Hepatic stellate cell (primary cell): Measurements from ENCODE around the gene TAF9.
"Not testable (repeated sequence)": the region's sequence is repeated elsewhere in the genome, so short reads cannot be mapped to it uniquely, and the experiment has no call there.

Experiments used
- DNase-seq: peaks from one replicate; pipeline ENCODE4 v3.0.0; 2011; ENCODE audit warnings: low spot score

The TAF9 gene

GRCh38 chr5:69369340-69370121 lies at the start of gene TAF9, which contains the start of the genes AK6 and RAD17:
TAF9 (minus strand) TSS chr5:69369520; CDS start chr5:69365737, 3,783 bp downstream.
AK6 (minus strand) TSS chr5:69369520; CDS start chr5:69369490, 30 bp downstream.
RAD17 (plus strand) TSS chr5:69369818; CDS start chr5:69372209, 2,391 bp downstream.
- DNase-seq = peak; percentile 87

GRCh38 chr5:69418554-69418953 lies 49.2 kb upstream of the TAF9 start:
- DNase-seq = no peak

- no peak for DNase-seq
Observed at GRCh38 chr5:69416699-69417098, 47.4 kb upstream of the TAF9 start.

GRCh38 chr5:69416180-69416579 lies 46.9 kb upstream of the TAF9 start:
- DNase-seq = no peak

- no peak for DNase-seq
Observed at GRCh38 chr5:69415584-69415958, 46.3 kb upstream of the TAF9 start.

GRCh38 chr5:69414885-69415583 lies 45.7 kb upstream of the TAF9 start, which contains the start of gene MARVELD2:
MARVELD2 (plus strand) TSS chr5:69415116; CDS start chr5:69419386, 4,270 bp downstream.
- peak; percentile 31 for DNase-seq

- DNase-seq = no peak
Observed at GRCh38 chr5:69404659-69405330, 35.5 kb upstream of the TAF9 start.

GRCh38 chr5:69378376-69378775 lies 9.1 kb upstream of the TAF9 start:
- no peak for DNase-seq

- DNase-seq = no peak
Observed at GRCh38 chr5:69374911-69375446, 5.7 kb upstream of the TAF9 start.

GRCh38 chr5:69372394-69372793 lies 3.1 kb upstream of the TAF9 start:
- DNase-seq = no peak

GRCh38 chr5:69370335-69370734 lies 1.0 kb upstream of the TAF9 start:
- not testable (repeated sequence) for DNase-seq

GRCh38 chr5:69368458-69369339 lies 621 bp downstream of the TAF9 start:
- peak; percentile 66 for DNase-seq

- DNase-seq = no peak
Observed at GRCh38 chr5:69367697-69368279, 1.5 kb downstream of the TAF9 start.

- DNase-seq = no peak
Observed at GRCh38 chr5:69364850-69365249, 4.5 kb downstream of the TAF9 start.

- DNase-seq = peak; percentile 24
Observed at GRCh38 chr5:69364414-69364813, 4.9 kb downstream of the TAF9 start.

GRCh38 chr5:69360442-69360841 lies 8.9 kb downstream of the TAF9 start:
- no peak for DNase-seq

- no peak for DNase-seq
Observed at GRCh38 chr5:69359699-69360098, 9.6 kb downstream of the TAF9 start.

- no peak for DNase-seq
Observed at GRCh38 chr5:69350664-69351063, 18.7 kb downstream of the TAF9 start.

GRCh38 chr5:69343083-69343482 lies 26.2 kb downstream of the TAF9 start:
- DNase-seq = no peak

- no peak for DNase-seq
Observed at GRCh38 chr5:69341520-69342161, 27.7 kb downstream of the TAF9 start.
